SK-N-SH treated with all-trans-retinoic acid at 6 μM for 48 hours (cell line): ENCODE data around the gene CLHC1.

Source experiments
- ATAC-seq: fragments of 200-7000 bp; cut with Tn5 transposase; 3 replicates; pipeline ENCODE4 v1.9.1; 2020; ENCODE audit warnings: mild to moderate bottlenecking, moderate library complexity
- ARNTL ChIP-seq: fragments of 450-650 bp; formaldehyde crosslinking; IDR thresholded peaks from 2 replicates; pipeline ENCODE4 v1.5.0; 2020; ENCODE audit warnings: low read depth, mild to moderate bottlenecking, moderate library complexity, borderline replicate concordance
- BACH2 ChIP-seq: fragments of 250-450 bp; sonication (Bioruptor Pico); IDR thresholded peaks from 2 replicates; pipeline ENCODE4 v1.9.0; 2021; ENCODE audit warnings: mild to moderate bottlenecking, borderline replicate concordance
- CREB5 ChIP-seq: fragments of 250-450 bp; sonication (Bioruptor Pico); IDR thresholded peaks from 2 replicates; pipeline ENCODE4 v1.5.1; 2020; ENCODE audit warnings: low read depth, mild to moderate bottlenecking, moderate library complexity
- CSRNP3 ChIP-seq: fragments of 250-450 bp; sonication (Bioruptor Pico); IDR thresholded peaks from 2 replicates; pipeline ENCODE4 v1.5.1; 2021; ENCODE audit warnings: mild to moderate bottlenecking, moderate library complexity
- ESRRG ChIP-seq: fragments of 250-450 bp; sonication (Bioruptor Pico); IDR thresholded peaks from 2 replicates; pipeline ENCODE4 v1.6.1; 2021; ENCODE audit warnings: mild to moderate bottlenecking
- GLIS3 ChIP-seq: fragments of 250-450 bp; sonication (Bioruptor Pico); IDR thresholded peaks from 2 replicates; pipeline ENCODE4 v1.5.0; 2020; ENCODE audit warnings: mild to moderate bottlenecking, moderate library complexity
- ISL1 ChIP-seq: fragments of 250-450 bp; sonication (Bioruptor Pico); IDR thresholded peaks from 2 replicates; pipeline ENCODE4 v2.1.2; 2022; ENCODE audit warnings: mild to moderate bottlenecking, moderate library complexity
- OSR1 ChIP-seq: fragments of 250-450 bp; sonication (Bioruptor Pico); IDR thresholded peaks from 2 replicates; pipeline ENCODE4 v1.8.0; 2022; ENCODE audit warnings: moderate library complexity, mild to moderate bottlenecking, inconsistent platforms
- PATZ1 ChIP-seq: fragments of 250-450 bp; sonication (Bioruptor Pico); IDR thresholded peaks from 2 replicates; pipeline ENCODE4 v1.8.0; 2020; ENCODE audit warnings: mild to moderate bottlenecking, moderate library complexity, borderline replicate concordance
- PPARA ChIP-seq: fragments of 250-450 bp; sonication (Bioruptor Pico); IDR thresholded peaks from 2 replicates; pipeline ENCODE4 v1.5.0; 2020; ENCODE audit warnings: mild to moderate bottlenecking, borderline replicate concordance
- RARB ChIP-seq: fragments of 250-450 bp; sonication (Bioruptor Pico); IDR thresholded peaks from 2 replicates; pipeline ENCODE4 v1.8.0; 2021; ENCODE audit warnings: mild to moderate bottlenecking, moderate library complexity
- SNAI2 ChIP-seq: fragments of 250-450 bp; sonication (Bioruptor Pico); IDR thresholded peaks from 2 replicates; pipeline ENCODE4 v1.5.0; 2020; ENCODE audit warnings: mild to moderate bottlenecking, moderate library complexity
- TCF4 ChIP-seq: fragments of 250-450 bp; sonication (Bioruptor Pico); IDR thresholded peaks from 2 replicates; pipeline ENCODE4 v1.8.0; 2021; ENCODE audit warnings: mild to moderate bottlenecking, moderate library complexity, borderline replicate concordance
- TOX ChIP-seq: fragments of 250-450 bp; sonication (Bioruptor Pico); IDR thresholded peaks from 2 replicates; pipeline ENCODE4 v1.8.0; 2021; ENCODE audit warnings: mild to moderate bottlenecking, moderate library complexity, borderline replicate concordance
- TSHZ2 ChIP-seq: fragments of 250-450 bp; sonication (Bioruptor Pico); IDR thresholded peaks from 2 replicates; pipeline ENCODE4 v1.5.0; 2020; ENCODE audit warnings: mild to moderate bottlenecking, moderate library complexity
- ZC3H10 ChIP-seq: fragments of 250-450 bp; sonication (Bioruptor Pico); IDR thresholded peaks from 2 replicates; pipeline ENCODE4 v1.5.1; 2021; ENCODE audit warnings: mild to moderate bottlenecking, moderate library complexity
- ZFP3 ChIP-seq: fragments of 250-450 bp; sonication (Bioruptor Pico); IDR thresholded peaks from 2 replicates; pipeline ENCODE4 v1.5.0; 2020; ENCODE audit warnings: mild to moderate bottlenecking, moderate library complexity
- ZFP30 ChIP-seq: fragments of 450-650 bp; formaldehyde crosslinking; IDR thresholded peaks from 2 replicates; pipeline ENCODE4 v1.5.0; 2022; ENCODE audit warnings: mild to moderate bottlenecking, moderate library complexity
- ZNF565 ChIP-seq: fragments of 450-650 bp; formaldehyde crosslinking; conservative IDR thresholded peaks from 2 replicates; pipeline ENCODE4 v1.5.0; 2020; ENCODE audit warnings: low read depth, mild to moderate bottlenecking, moderate library complexity
- ZNF70 ChIP-seq: fragments of 450-650 bp; formaldehyde crosslinking; IDR thresholded peaks from 2 replicates; pipeline ENCODE4 v1.5.0; 2020; ENCODE audit warnings: mild to moderate bottlenecking, moderate library complexity
- ZNF8 ChIP-seq: fragments of 450-650 bp; formaldehyde crosslinking; IDR thresholded peaks from 2 replicates; pipeline ENCODE4 v1.5.0; 2020; ENCODE audit warnings: mild to moderate bottlenecking, moderate library complexity

Gene CLHC1

GRCh38 chr2:55223958-55224760 lies 7.9 kb downstream of the CLHC1 start (continued):
- TF ChIP-seq ZC3H10 (CRISPR knock-in tag) (no peak), OSR1 (CRISPR knock-in tag) (no peak)

- TF ChIP-seq CSRNP3 (CRISPR knock-in tag) (no peak), TCF4 (CRISPR knock-in tag) (no peak), ISL1 (CRISPR knock-in tag) (no peak), ZFP30 (CRISPR knock-in tag) (no peak), ZNF8 (CRISPR knock-in tag) (no peak), ESRRG (CRISPR knock-in tag) (no peak), OSR1 (CRISPR knock-in tag) (no peak), TOX (CRISPR knock-in tag) (no peak), GLIS3 (CRISPR knock-in tag) (no peak), TSHZ2 (CRISPR knock-in tag) (no peak), BACH2 (CRISPR knock-in tag) (no peak), ARNTL (no peak), ZNF565 (CRISPR knock-in tag) (no peak)
- no peak for ATAC-seq
These were observed 18.3 kb downstream of the CLHC1 start for GRCh38 chr2:55213822-55214221.

- no peak for TF ChIP-seq TSHZ2 (CRISPR knock-in tag)
- no peak for TF ChIP-seq CSRNP3 (CRISPR knock-in tag)
- TF ChIP-seq GLIS3 (CRISPR knock-in tag): no peak
- TF ChIP-seq ISL1 (CRISPR knock-in tag): no peak
- no peak for TF ChIP-seq SNAI2 (CRISPR knock-in tag)
- no peak for TF ChIP-seq PATZ1 (CRISPR knock-in tag)
- TF ChIP-seq TOX (CRISPR knock-in tag): no peak
- TF ChIP-seq ZNF70: no peak
- TF ChIP-seq ZFP3: no peak
- TF ChIP-seq ARNTL: no peak
- TF ChIP-seq RARB (CRISPR knock-in tag): no peak
- no peak for TF ChIP-seq TCF4 (CRISPR knock-in tag)
- TF ChIP-seq ZNF8 (CRISPR knock-in tag): no peak
- no peak for TF ChIP-seq PPARA
- no peak for TF ChIP-seq CREB5 (CRISPR knock-in tag)
- ATAC-seq: no peak
These were observed 27.1 kb downstream of the CLHC1 start for GRCh38 chr2:55204950-55205349.
